HepG2 (cell line): ENCODE results near the gene GPN2. TPM values are rescaled to one million over a fixed set of nuclear protein-coding genes. Genes with fewer than 3 reads are reported as not detected.

ENCODE experiments used
- CHD4 ChIP-seq: fragments of 200-600 bp; sonication (generic); IDR thresholded peaks from 2 replicates; pipeline ENCODE4 v1.7.0; 2017; ENCODE audit warnings: mild to moderate bottlenecking, low read length, borderline replicate concordance
- ESRRA ChIP-seq: sonication (generic); formaldehyde crosslinking; IDR thresholded peaks from 2 replicates; pipeline ENCODE4 v1.5.1; 2020; ENCODE audit warnings: mild to moderate bottlenecking, low read depth, missing genetic modification reagents
- GABPB1 ChIP-seq: IDR thresholded peaks from 2 replicates; pipeline ENCODE4 v1.6.1; 2016; ENCODE audit warnings: mild to moderate bottlenecking, missing genetic modification reagents, moderate library complexity, missing compliant biosample characterization
- KLF6 ChIP-seq: IDR thresholded peaks from 2 replicates; pipeline ENCODE4 v1.8.0; 2016; ENCODE audit warnings: missing biosample characterization, missing genetic modification reagents
- MEIS2 ChIP-seq: sonication (generic); formaldehyde crosslinking; IDR thresholded peaks from 2 replicates; pipeline ENCODE4 v1.9.0; 2021; ENCODE audit warnings: mild to moderate bottlenecking, missing genetic modification reagents
- MIER2 ChIP-seq: IDR thresholded peaks from 2 replicates; pipeline ENCODE4 v1.6.1; 2016; ENCODE audit warnings: missing biosample characterization, missing genetic modification reagents
- PHF21A ChIP-seq: sonication (generic); formaldehyde crosslinking; IDR thresholded peaks from 2 replicates; pipeline ENCODE4 v1.5.0; 2020; ENCODE audit warnings: mild to moderate bottlenecking, missing genetic modification reagents
- ZFP36L1 ChIP-seq: sonication (generic); formaldehyde crosslinking; IDR thresholded peaks from 2 replicates; pipeline ENCODE4 v1.8.0; 2022; ENCODE audit warnings: mild to moderate bottlenecking, missing genetic modification reagents, moderate library complexity
- ZNF335 ChIP-seq: sonication (generic); formaldehyde crosslinking; IDR thresholded peaks from 2 replicates; pipeline ENCODE4 v1.4.0; 2020; ENCODE audit warnings: missing genetic modification reagents
- ZNF614 ChIP-seq: IDR thresholded peaks from 2 replicates; pipeline ENCODE4 v1.6.1; 2018; ENCODE audit warnings: missing biosample characterization, missing genetic modification reagents, inconsistent platforms, borderline replicate concordance
- ZNF644 ChIP-seq: IDR thresholded peaks from 2 replicates; pipeline ENCODE4 v1.6.1; 2016; ENCODE audit warnings: low read depth
- ZNF788 ChIP-seq: sonication (generic); formaldehyde crosslinking; IDR thresholded peaks from 2 replicates; pipeline ENCODE4 v1.5.0; 2020; ENCODE audit warnings: mild to moderate bottlenecking, missing genetic modification reagents, borderline replicate concordance
- ZNF841 ChIP-seq: sonication (generic); formaldehyde crosslinking; IDR thresholded peaks from 2 replicates; pipeline ENCODE4 v1.8.1; 2023; ENCODE audit warnings: missing genetic modification reagents, borderline replicate concordance
- polyA plus RNA-seq, 8 experiments: library from polyadenylated mRNA; depleted of rRNA in 3 of 8; stranded (reverse) in 7 of 8; unstranded in 1 of 8; fragments of >200 nt; fragmentation: Illumina TruSeq in 4 of 8; extraction: Trizol in 4 of 8; gene quantifications; 2 replicates each; pipeline versions ENCODE4 v1.2.1 to v1.2.3, GENCODE V29; 2011 to 2016; ENCODE audit warnings: low read depth in 4 of 8, missing spikeins in 1 of 8, mixed read lengths in 1 of 8; ENCODE audit not compliant: insufficient read depth in 1 of 8
- total RNA-seq, 5 experiments: library from RNA; depleted of rRNA; stranded (reverse); fragments of >200 nt; fragmentation: Illumina TruSeq; extraction: Trizol; gene quantifications; 2 replicates each; pipeline ENCODE4 v1.2.3, GENCODE V29; 2016; ENCODE audit warnings: low read depth in 1 of 5
- TF ChIP-seq, protein P1 (sequence below): sonication (generic); formaldehyde crosslinking; IDR thresholded peaks from 2 replicates; pipeline ENCODE4 v1.5.0; 2020; ENCODE audit warnings: mild to moderate bottlenecking, missing genetic modification reagents, borderline replicate concordance
- TF ChIP-seq, protein P2 (sequence below): sonication (generic); formaldehyde crosslinking; IDR thresholded peaks from 2 replicates; pipeline ENCODE4 v1.8.0; 2022; ENCODE audit warnings: missing genetic modification reagents, mild to moderate bottlenecking, inconsistent platforms, borderline replicate concordance
- TF ChIP-seq, protein P3 (sequence below): sonication (generic); formaldehyde crosslinking; IDR thresholded peaks from 2 replicates; pipeline ENCODE4 v1.4.0; 2020; ENCODE audit warnings: missing genetic modification reagents, borderline replicate concordance
- TF ChIP-seq, protein P4 (sequence below): sonication (generic); formaldehyde crosslinking; conservative IDR thresholded peaks from 2 replicates; pipeline ENCODE4 v1.8.0; 2022; ENCODE audit warnings: missing genetic modification reagents

Gene GPN2
- total and polyA plus RNA-seq, 2 of the 13 experiments (the other 11 are each of a cell fraction or from before 2014, with no cell fraction given) = 19.3 to 38.9 TPM

DNA sequence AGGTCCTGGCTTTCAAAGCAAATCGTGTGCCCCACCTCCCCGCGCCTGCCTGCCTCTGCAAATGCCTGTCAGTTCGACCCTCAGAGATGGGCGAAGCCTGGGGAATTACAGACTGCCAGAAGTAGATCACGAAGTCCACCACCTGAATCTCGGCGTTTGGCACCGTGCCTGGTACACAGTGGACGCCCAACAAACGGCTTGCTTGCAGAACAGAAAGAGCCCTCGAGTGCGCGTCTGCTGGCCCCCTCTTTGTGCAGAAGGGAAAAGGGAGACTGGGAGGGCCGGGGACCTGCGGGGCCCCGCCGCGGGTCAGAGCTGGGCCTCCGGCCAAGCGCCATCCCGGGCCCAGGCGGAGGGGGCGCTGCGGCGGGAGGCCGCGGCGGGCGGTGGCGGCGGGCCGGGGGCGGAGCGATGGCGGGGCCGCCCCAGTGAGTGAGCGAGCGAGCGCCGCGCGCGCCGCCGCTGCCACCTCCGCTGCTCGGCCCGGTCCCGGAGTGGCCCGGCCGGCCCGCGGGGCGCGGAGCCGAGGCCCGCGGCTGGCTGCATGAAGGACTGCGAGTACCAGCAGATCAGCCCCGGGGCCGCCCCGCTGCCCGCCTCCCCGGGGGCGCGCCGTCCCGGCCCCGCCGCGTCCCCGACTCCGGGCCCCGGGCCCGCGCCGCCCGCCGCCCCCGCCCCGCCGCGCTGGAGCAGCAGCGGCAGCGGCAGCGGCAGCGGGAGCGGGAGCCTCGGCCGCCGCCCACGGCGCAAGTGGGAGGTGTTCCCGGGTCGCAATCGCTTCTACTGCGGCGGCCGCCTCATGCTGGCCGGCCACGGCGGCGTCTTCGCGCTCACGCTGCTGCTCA is 63.6 kb downstream of the GPN2 start, which contains the start of gene ZDHHC18 (continued):
- TF ChIP-seq, protein P1, sequence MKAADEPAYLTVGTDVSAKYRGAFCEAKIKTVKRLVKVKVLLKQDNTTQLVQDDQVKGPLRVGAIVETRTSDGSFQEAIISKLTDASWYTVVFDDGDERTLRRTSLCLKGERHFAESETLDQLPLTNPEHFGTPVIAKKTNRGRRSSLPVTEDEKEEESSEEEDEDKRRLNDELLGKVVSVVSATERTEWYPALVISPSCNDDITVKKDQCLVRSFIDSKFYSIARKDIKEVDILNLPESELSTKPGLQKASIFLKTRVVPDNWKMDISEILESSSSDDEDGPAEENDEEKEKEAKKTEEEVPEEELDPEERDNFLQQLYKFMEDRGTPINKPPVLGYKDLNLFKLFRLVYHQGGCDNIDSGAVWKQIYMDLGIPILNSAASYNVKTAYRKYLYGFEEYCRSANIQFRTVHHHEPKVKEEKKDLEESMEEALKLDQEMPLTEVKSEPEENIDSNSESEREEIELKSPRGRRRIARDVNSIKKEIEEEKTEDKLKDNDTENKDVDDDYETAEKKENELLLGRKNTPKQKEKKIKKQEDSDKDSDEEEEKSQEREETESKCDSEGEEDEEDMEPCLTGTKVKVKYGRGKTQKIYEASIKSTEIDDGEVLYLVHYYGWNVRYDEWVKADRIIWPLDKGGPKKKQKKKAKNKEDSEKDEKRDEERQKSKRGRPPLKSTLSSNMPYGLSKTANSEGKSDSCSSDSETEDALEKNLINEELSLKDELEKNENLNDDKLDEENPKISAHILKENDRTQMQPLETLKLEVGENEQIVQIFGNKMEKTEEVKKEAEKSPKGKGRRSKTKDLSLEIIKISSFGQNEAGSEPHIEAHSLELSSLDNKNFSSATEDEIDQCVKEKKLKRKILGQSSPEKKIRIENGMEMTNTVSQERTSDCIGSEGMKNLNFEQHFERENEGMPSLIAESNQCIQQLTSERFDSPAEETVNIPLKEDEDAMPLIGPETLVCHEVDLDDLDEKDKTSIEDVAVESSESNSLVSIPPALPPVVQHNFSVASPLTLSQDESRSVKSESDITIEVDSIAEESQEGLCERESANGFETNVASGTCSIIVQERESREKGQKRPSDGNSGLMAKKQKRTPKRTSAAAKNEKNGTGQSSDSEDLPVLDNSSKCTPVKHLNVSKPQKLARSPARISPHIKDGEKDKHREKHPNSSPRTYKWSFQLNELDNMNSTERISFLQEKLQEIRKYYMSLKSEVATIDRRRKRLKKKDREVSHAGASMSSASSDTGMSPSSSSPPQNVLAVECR (CRISPR knock-in tag) = peak; percentile 53; the same call in 1 of the 2 replicates
- no peak for TF ChIP-seq CHD4
- no peak for TF ChIP-seq ZNF841 (CRISPR knock-in tag)
- TF ChIP-seq ZNF614 (CRISPR knock-in tag) = peak; percentile 22; the same call in 1 of the 2 replicates
- TF ChIP-seq, protein P2, sequence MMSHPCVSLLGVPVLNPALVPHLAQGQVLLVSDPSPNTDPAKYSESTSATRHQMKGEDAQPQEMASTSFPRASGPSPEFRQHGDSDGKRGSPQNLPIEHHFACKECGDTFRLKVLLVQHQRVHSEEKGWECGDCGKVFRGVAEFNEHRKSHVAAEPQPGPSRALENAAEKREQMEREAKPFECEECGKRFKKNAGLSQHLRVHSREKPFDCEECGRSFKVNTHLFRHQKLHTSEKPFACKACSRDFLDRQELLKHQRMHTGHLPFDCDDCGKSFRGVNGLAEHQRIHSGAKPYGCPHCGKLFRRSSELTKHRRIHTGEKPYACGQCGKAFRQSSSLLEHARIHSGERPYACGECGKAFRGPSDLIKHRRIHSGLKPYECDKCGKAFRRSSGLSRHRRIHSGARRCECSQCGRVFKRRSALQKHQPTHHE (CRISPR knock-in tag) = no peak
- TF ChIP-seq ZNF788 (CRISPR knock-in tag) = peak; percentile 46; the same call in 1 of the 2 replicates
- TF ChIP-seq, protein P3, sequence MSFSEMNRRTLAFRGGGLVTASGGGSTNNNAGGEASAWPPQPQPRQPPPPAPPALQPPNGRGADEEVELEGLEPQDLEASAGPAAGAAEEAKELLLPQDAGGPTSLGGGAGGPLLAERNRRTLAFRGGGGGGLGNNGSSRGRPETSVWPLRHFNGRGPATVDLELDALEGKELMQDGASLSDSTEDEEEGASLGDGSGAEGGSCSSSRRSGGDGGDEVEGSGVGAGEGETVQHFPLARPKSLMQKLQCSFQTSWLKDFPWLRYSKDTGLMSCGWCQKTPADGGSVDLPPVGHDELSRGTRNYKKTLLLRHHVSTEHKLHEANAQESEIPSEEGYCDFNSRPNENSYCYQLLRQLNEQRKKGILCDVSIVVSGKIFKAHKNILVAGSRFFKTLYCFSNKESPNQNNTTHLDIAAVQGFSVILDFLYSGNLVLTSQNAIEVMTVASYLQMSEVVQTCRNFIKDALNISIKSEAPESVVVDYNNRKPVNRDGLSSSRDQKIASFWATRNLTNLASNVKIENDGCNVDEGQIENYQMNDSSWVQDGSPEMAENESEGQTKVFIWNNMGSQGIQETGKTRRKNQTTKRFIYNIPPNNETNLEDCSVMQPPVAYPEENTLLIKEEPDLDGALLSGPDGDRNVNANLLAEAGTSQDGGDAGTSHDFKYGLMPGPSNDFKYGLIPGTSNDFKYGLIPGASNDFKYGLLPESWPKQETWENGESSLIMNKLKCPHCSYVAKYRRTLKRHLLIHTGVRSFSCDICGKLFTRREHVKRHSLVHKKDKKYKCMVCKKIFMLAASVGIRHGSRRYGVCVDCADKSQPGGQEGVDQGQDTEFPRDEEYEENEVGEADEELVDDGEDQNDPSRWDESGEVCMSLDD (CRISPR knock-in tag) = no peak
- TF ChIP-seq KLF6 (CRISPR knock-in tag) = 0 out of 2 replicates have a peak, but pooled peaks have one; percentile 29
- TF ChIP-seq ZNF644 (CRISPR knock-in tag) = no peak
- no peak for TF ChIP-seq MIER2 (CRISPR knock-in tag)
- TF ChIP-seq MEIS2 (CRISPR knock-in tag) = 0 out of 2 replicates have a peak, but pooled peaks have one; percentile 24
- TF ChIP-seq PHF21A = 0 out of 2 replicates have a peak, but pooled peaks have one; percentile 17
- peak; percentile 12; the same call in 1 of the 2 replicates for TF ChIP-seq GABPB1
- no peak for TF ChIP-seq ZFP36L1 (CRISPR knock-in tag)
- TF ChIP-seq ESRRA (CRISPR knock-in tag) = no peak
- peak; percentile 68; the same call in 1 of the 2 replicates for TF ChIP-seq ZNF335 (CRISPR knock-in tag)
- TF ChIP-seq, protein P4, sequence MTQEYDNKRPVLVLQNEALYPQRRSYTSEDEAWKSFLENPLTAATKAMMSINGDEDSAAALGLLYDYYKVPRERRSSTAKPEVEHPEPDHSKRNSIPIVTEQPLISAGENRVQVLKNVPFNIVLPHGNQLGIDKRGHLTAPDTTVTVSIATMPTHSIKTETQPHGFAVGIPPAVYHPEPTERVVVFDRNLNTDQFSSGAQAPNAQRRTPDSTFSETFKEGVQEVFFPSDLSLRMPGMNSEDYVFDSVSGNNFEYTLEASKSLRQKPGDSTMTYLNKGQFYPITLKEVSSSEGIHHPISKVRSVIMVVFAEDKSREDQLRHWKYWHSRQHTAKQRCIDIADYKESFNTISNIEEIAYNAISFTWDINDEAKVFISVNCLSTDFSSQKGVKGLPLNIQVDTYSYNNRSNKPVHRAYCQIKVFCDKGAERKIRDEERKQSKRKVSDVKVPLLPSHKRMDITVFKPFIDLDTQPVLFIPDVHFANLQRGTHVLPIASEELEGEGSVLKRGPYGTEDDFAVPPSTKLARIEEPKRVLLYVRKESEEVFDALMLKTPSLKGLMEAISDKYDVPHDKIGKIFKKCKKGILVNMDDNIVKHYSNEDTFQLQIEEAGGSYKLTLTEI (CRISPR knock-in tag) = no peak
